ENCODE measurements around the gene CLNK.

Gene CLNK

GRCh38 chr4:10571909-10572308, 112.7 kb downstream of the CLNK start:
- DNase-seq, result peak; percentile 7

- DNase-seq, result no peak
Observed at GRCh38 chr4:10569491-10569890, 115.1 kb downstream of the CLNK start.

- DNase-seq, result no peak
Observed at GRCh38 chr4:10567766-10568165, 116.8 kb downstream of the CLNK start.

GRCh38 chr4:10565166-10565780, 119.3 kb downstream of the CLNK start:
- DNase-seq, result peak; percentile 38

GRCh38 chr4:10554694-10555093, 129.9 kb downstream of the CLNK start:
- peak; percentile 84 for DNase-seq

GRCh38 chr4:10554121-10554520, 130.4 kb downstream of the CLNK start:
- no peak for DNase-seq

- no peak for DNase-seq
Observed at GRCh38 chr4:10552591-10553280, 131.8 kb downstream of the CLNK start.

- DNase-seq, result no peak
Observed at GRCh38 chr4:10535912-10536311, 148.7 kb downstream of the CLNK start.

- DNase-seq, result no peak
Observed at GRCh38 chr4:10534820-10535219, 149.7 kb downstream of the CLNK start.

GRCh38 chr4:10532155-10532554, 152.4 kb downstream of the CLNK start:
- DNase-seq, result no peak

- DNase-seq, result no peak
Observed at GRCh38 chr4:10530137-10530786, 154.3 kb downstream of the CLNK start.

GRCh38 chr4:10529291-10530136, 155.1 kb downstream of the CLNK start:
- DNase-seq, result peak; percentile 41

GRCh38 chr4:10527438-10527837, 157.1 kb downstream of the CLNK start:
- no peak for DNase-seq

- no peak for DNase-seq
Observed at GRCh38 chr4:10526429-10527222, 157.9 kb downstream of the CLNK start.

- DNase-seq, result peak; percentile 22
Observed at GRCh38 chr4:10524196-10524833, 160.3 kb downstream of the CLNK start.

GRCh38 chr4:10521424-10521823, 163.1 kb downstream of the CLNK start:
- DNase-seq, result no peak

- DNase-seq, result no peak
Observed at GRCh38 chr4:10509733-10510132, 174.8 kb downstream of the CLNK start.

GRCh38 chr4:10506077-10506476, 178.5 kb downstream of the CLNK start:
- peak; percentile 51 for DNase-seq

GRCh38 chr4:10504570-10505179, 179.9 kb downstream of the CLNK start:
- no peak for DNase-seq

GRCh38 chr4:10502717-10503116, 181.9 kb downstream of the CLNK start:
- DNase-seq, result no peak

- no peak for DNase-seq
Observed at GRCh38 chr4:10500776-10501175, 183.8 kb downstream of the CLNK start.

- DNase-seq, result no peak
Observed at GRCh38 chr4:10496200-10496599, 188.4 kb downstream of the CLNK start.
